HL-60 (cell line): Measurements from ENCODE around the gene EHD4.

ENCODE experiments used
- CTCF ChIP-seq: IDR thresholded peaks from one replicate; pipeline ENCODE4 v1.5.1; 2011; ENCODE audit warnings: low read length, control low read depth, inconsistent platforms; ENCODE audit not compliant: insufficient read depth
- GABPA ChIP-seq: IDR thresholded peaks from 2 replicates; pipeline ENCODE4 v1.6.1; 2012; ENCODE audit warnings: low read depth

GRCh38 chr15:41950127-41950483 is 22.3 kb downstream of the EHD4 start:
- TF ChIP-seq CTCF = no peak
- TF ChIP-seq GABPA = no peak
